ENCODE data around the gene BOD1.

The BOD1 gene

GRCh38 chr5:173582216-173583111 is 34.0 kb downstream of the BOD1 start:
- DNase-seq (ENCODE audit: low read depth, low spot score): no peak
- Histone ChIP-seq H3K36me3 (ENCODE audit: insufficient read depth, low read length) (no peaks in the 10 kb centered on the region), H3K27ac (no peak overlapping the region), H3K9ac (ENCODE audit: insufficient read length) (no peak overlapping the region), H3K4me3 (no peak overlapping the region), H3K9me3 (ENCODE audit: low read depth, low read length) (no peaks in the 10 kb centered on the region; the same call in 1 of the 2 replicates)
- TF ChIP-seq FOXP2 (optimal IDR thresholded peaks at IDR 0.05; ENCODE audit: control extremely low read depth, extremely low read length, insufficient read depth): no peak
- no peak for TF ChIP-seq POLR2AphosphoS5 (IDR thresholded peaks at IDR 0.05; ENCODE audit: borderline replicate concordance, low read depth, low read length)
- no peak for TF ChIP-seq EZH2 (IDR thresholded peaks at IDR 0.05)

- Histone ChIP-seq H3K36me3 (ENCODE audit: insufficient read depth, low read length) (no peaks in the 10 kb centered on the region), H3K4me3 (no peak overlapping the region), H3K9ac (ENCODE audit: insufficient read length) (no peak overlapping the region), H3K9me3 (ENCODE audit: low read depth, low read length) (no peaks in the 10 kb centered on the region; the same call in 1 of the 2 replicates), H3K27ac (no peak overlapping the region)
- DNase-seq (ENCODE audit: low read depth, low spot score): no peak
- TF ChIP-seq FOXP2 (optimal IDR thresholded peaks at IDR 0.05; ENCODE audit: control extremely low read depth, extremely low read length, insufficient read depth): no peak
- no peak for TF ChIP-seq POLR2AphosphoS5 (IDR thresholded peaks at IDR 0.05; ENCODE audit: borderline replicate concordance, low read depth, low read length)
- no peak for TF ChIP-seq EZH2 (IDR thresholded peaks at IDR 0.05)
Measured at GRCh38 chr5:173581408-173582215, 34.8 kb downstream of the BOD1 start.

GRCh38 chr5:173578947-173579615 is 37.4 kb downstream of the BOD1 start:
- H3K9me3 ChIP-seq (ENCODE audit: low read depth, low read length): no peaks in the 10 kb centered on the region; the same call in 1 of the 2 replicates
- TF ChIP-seq EZH2 (IDR thresholded peaks at IDR 0.05): no peak
- no peak for TF ChIP-seq FOXP2 (optimal IDR thresholded peaks at IDR 0.05; ENCODE audit: control extremely low read depth, extremely low read length, insufficient read depth)
- TF ChIP-seq POLR2AphosphoS5 (IDR thresholded peaks at IDR 0.05; ENCODE audit: borderline replicate concordance, low read depth, low read length): no peak
- no peaks in the 10 kb centered on the region for H3K36me3 ChIP-seq (ENCODE audit: insufficient read depth, low read length)
- no peak for DNase-seq (ENCODE audit: low read depth, low spot score)
- no peak overlapping the region for H3K9ac ChIP-seq (ENCODE audit: insufficient read length)
- H3K27ac ChIP-seq: no peak overlapping the region
- H3K4me3 ChIP-seq: no peak overlapping the region

GRCh38 chr5:173577817-173578216 is 38.6 kb downstream of the BOD1 start:
- Histone ChIP-seq H3K4me3 (no peak overlapping the region), H3K9me3 (ENCODE audit: low read depth, low read length) (no peaks in the 10 kb centered on the region; the same call in 1 of the 2 replicates), H3K9ac (ENCODE audit: insufficient read length) (no peak overlapping the region), H3K27ac (no peak overlapping the region), H3K36me3 (ENCODE audit: insufficient read depth, low read length) (no peaks in the 10 kb centered on the region)
- no peak for DNase-seq (ENCODE audit: low read depth, low spot score)
- TF ChIP-seq POLR2AphosphoS5 (IDR thresholded peaks at IDR 0.05; ENCODE audit: borderline replicate concordance, low read depth, low read length) (no peak), FOXP2 (optimal IDR thresholded peaks at IDR 0.05; ENCODE audit: control extremely low read depth, extremely low read length, insufficient read depth) (no peak), EZH2 (IDR thresholded peaks at IDR 0.05) (no peak)

- Histone ChIP-seq H3K36me3 (ENCODE audit: insufficient read depth, low read length) (no peaks in the 10 kb centered on the region), H3K4me3 (no peak overlapping the region), H3K27ac (no peak overlapping the region), H3K9ac (ENCODE audit: insufficient read length) (no peak overlapping the region), H3K9me3 (ENCODE audit: low read depth, low read length) (no peaks in the 10 kb centered on the region; the same call in 1 of the 2 replicates)
- TF ChIP-seq FOXP2 (optimal IDR thresholded peaks at IDR 0.05; ENCODE audit: control extremely low read depth, extremely low read length, insufficient read depth): no peak
- no peak for TF ChIP-seq EZH2 (IDR thresholded peaks at IDR 0.05)
- no peak for TF ChIP-seq POLR2AphosphoS5 (IDR thresholded peaks at IDR 0.05; ENCODE audit: borderline replicate concordance, low read depth, low read length)
- no peak for DNase-seq (ENCODE audit: low read depth, low spot score)
Measured at GRCh38 chr5:173577166-173577565, 39.3 kb downstream of the BOD1 start.

GRCh38 chr5:173575985-173576384 is 40.5 kb downstream of the BOD1 start:
- DNase-seq (ENCODE audit: low read depth, low spot score): no peak
- TF ChIP-seq POLR2AphosphoS5 (IDR thresholded peaks at IDR 0.05; ENCODE audit: borderline replicate concordance, low read depth, low read length) (no peak), EZH2 (IDR thresholded peaks at IDR 0.05) (no peak), FOXP2 (optimal IDR thresholded peaks at IDR 0.05; ENCODE audit: control extremely low read depth, extremely low read length, insufficient read depth) (no peak)
- Histone ChIP-seq H3K9ac (ENCODE audit: insufficient read length) (no peak overlapping the region), H3K4me3 (no peak overlapping the region), H3K9me3 (ENCODE audit: low read depth, low read length) (no peaks in the 10 kb centered on the region; the same call in 1 of the 2 replicates), H3K36me3 (ENCODE audit: insufficient read depth, low read length) (no peaks in the 10 kb centered on the region), H3K27ac (no peak overlapping the region)

- H3K27ac ChIP-seq: no peak overlapping the region
- no peak overlapping the region for H3K4me3 ChIP-seq
- DNase-seq (ENCODE audit: low read depth, low spot score): no peak
- H3K9ac ChIP-seq (ENCODE audit: insufficient read length): no peak overlapping the region
- no peaks in the 10 kb centered on the region; the same call in 1 of the 2 replicates for H3K9me3 ChIP-seq (ENCODE audit: low read depth, low read length)
- no peak for TF ChIP-seq FOXP2 (optimal IDR thresholded peaks at IDR 0.05; ENCODE audit: control extremely low read depth, extremely low read length, insufficient read depth)
- TF ChIP-seq EZH2 (IDR thresholded peaks at IDR 0.05): no peak
- no peak for TF ChIP-seq POLR2AphosphoS5 (IDR thresholded peaks at IDR 0.05; ENCODE audit: borderline replicate concordance, low read depth, low read length)
- no peaks in the 10 kb centered on the region for H3K36me3 ChIP-seq (ENCODE audit: insufficient read depth, low read length)
Measured at GRCh38 chr5:173574983-173575382, 41.5 kb downstream of the BOD1 start.

Data from SK-N-MC (cell line).